GM19193 (cell line): ENCODE measurements around the gene RIPPLY3.

Experiments used
- POLR2A ChIP-seq: IDR thresholded peaks from 4 replicates; pipeline ENCODE4 v1.6.1; 2011; ENCODE audit not compliant: insufficient read depth, insufficient read length; ENCODE audit errors: extremely low read depth

RIPPLY3 gene

GRCh38 chr21:36992671-36993070, 13.8 kb upstream of the RIPPLY3 start:
- TF ChIP-seq POLR2A: no peak

DNA sequence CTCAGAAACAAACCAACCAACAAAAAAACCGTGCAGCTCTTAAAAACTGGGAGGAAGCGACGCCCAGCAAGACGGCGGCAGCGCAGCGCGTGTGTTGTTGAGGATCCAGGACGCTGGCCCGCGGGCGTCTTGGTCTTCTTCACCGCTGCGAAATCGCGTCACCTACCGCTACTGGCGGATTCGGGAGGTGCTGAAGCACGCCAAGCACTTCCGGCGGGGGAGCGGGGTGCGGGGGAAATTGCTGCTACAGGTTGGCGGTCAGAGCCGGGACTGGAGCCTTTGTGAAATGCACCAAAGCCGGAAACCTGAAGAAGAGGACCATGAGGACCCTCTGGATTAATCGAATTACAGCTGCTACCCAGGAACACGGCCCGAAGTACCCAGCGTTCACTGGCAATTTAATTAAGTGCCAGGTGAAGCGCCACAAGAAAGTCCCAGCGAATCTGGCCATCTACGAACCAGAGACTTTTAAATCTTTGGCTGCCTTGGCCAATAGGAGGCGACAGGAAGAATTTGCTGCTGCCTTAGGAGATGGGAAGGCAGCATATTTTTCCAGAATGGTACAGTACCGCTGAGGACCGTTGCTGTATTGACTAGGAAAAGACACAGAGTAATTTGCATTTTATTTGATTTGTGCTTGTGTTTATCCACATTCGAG, 11.9 kb upstream of the RIPPLY3 start:
- no peak for TF ChIP-seq POLR2A

DNA sequence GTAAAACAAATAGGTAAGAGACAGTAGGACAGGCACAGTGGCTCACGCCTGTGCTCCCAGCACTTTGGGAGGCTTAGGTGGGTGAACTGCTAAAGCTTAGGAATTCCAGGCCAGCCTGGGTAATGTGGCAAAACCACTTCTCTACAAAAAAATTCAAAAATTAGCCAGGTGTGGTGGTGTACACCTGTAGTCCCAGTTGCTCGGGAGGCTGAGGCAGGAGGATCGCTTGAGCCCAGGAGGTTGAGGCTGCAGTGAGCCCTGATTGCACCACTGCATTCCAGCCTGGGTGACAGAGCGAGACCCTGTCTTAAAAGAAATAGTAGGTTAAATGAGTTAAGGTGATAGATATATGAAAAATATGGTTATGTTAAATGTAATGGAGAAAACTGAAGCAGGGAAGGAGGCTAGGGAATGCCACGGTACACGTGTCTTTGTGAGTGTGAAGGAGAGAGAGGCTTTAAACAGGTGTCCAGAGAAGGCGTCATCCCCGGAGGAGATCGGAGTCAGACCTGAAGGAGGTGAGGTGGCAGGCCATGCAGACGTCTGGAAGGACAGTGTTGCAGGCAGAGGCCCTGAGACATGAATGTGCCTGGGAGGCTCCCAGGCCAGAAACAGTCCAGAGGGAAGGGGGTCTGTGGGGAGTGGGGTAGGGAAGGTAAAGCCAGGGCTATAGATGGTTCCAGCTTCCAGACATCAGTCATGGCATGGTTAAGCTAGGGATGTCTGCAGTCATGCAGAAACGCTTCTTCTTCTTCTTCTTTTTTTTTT, 7.2 kb upstream of the RIPPLY3 start:
- TF ChIP-seq POLR2A: no peak

- no peak for TF ChIP-seq POLR2A
Observed at GRCh38 chr21:37000381-37000780, 6.1 kb upstream of the RIPPLY3 start.

- TF ChIP-seq POLR2A: no peak
Observed at GRCh38 chr21:37001441-37001840, 5.1 kb upstream of the RIPPLY3 start.

GRCh38 chr21:37005548-37006485, 685 bp upstream of the RIPPLY3 start:
- no peak for TF ChIP-seq POLR2A

DNA sequence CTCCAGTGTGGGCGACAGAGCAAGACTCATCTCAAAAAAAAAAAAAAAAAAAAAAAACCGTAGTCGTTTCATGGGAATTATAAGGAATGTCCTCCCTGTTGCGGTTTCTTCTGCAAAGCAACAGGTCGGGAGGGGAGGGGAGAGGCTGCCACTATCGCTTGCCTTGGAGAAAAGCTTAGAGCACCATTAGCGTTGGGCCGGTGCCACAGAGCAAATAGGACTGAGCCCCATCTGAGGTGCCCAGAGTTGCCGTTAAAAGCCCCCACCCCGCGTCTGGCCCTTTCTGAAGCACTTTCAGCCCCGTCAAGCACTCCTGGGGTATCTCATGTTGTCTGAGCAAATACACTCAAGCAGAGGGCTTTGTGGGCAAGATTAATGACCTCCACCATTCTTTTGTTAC, 2.2 kb downstream of the RIPPLY3 start:
- no peak for TF ChIP-seq POLR2A

GRCh38 chr21:37009740-37010341, 3.3 kb downstream of the RIPPLY3 start:
- TF ChIP-seq POLR2A: no peak

DNA sequence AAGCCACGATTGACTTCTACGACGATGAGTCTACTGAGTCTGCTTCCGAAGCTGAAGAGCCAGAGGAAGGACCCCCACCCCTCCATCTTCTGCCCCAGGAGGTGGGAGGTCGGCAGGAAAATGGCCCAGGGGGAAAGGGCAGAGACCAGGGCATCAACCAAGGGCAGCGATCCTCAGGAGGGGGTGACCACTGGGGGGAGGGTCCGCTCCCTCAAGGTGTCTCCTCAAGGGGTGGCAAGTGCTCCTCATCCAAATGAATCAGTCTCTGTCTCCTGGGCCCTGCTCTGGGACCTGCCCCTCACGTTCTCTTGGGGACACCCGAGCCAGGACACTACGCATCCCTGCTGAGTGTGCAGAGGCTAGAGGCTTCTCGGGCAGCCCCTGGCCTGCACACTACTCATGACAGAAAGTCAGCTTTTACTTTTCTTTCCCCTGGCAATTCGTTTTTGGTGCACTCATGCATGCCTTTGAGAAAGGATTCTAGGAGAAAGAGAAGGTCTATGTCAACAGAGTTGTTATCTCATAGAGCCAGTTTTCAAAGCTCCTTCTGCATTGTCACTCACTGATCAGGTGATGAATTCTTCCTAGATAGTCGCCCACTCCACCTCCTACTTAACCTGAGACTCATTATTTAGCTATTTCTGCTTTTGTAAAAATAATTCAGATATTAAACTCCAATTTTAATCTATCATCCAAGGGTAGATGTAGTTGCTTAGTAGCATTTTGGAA, 11.6 kb downstream of the RIPPLY3 start:
- TF ChIP-seq POLR2A: no peak

DNA sequence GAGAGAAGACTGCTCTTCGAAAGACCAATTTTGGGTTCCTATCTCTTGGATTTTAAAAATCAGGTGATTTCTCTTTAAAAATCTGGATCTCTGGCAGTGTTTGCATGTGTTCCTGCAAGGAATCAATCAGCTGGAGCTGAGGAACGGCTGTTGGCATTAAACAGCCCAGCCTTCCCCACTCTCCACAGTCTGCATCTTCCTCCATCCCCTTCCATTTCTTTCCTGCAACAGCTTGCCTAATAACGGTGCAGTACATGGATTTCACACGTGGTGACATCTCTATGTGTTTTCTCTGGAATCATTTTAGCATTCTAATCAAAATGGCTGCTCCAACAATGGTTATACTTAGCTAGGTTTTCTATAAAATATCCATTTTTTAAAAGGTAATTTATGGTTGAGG, 20.0 kb downstream of the RIPPLY3 start:
- TF ChIP-seq POLR2A: no peak

- no peak for TF ChIP-seq POLR2A
Observed at GRCh38 chr21:37028570-37028969, 22.1 kb downstream of the RIPPLY3 start.

GRCh38 chr21:37030864-37031263, 24.4 kb downstream of the RIPPLY3 start:
- no peak for TF ChIP-seq POLR2A

DNA sequence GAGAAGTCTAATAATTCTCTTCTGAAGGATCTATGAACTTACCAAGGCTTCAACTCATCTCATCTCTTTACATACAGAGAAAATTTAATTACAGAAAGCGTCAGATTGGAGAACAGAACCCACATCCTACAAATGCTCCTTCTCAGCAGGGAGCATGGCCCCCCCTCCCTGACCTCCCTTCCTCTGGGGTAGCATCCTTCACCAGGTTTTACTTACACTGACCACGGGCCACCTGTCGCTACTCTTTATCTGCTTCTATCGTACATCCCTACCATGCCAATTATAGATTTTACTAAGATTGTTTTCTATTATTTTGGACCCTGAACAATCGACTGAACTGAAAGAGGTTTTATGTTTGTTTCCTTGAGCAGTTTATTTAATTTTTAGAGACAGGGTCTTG, 25.8 kb downstream of the RIPPLY3 start:
- TF ChIP-seq POLR2A: no peak

DNA sequence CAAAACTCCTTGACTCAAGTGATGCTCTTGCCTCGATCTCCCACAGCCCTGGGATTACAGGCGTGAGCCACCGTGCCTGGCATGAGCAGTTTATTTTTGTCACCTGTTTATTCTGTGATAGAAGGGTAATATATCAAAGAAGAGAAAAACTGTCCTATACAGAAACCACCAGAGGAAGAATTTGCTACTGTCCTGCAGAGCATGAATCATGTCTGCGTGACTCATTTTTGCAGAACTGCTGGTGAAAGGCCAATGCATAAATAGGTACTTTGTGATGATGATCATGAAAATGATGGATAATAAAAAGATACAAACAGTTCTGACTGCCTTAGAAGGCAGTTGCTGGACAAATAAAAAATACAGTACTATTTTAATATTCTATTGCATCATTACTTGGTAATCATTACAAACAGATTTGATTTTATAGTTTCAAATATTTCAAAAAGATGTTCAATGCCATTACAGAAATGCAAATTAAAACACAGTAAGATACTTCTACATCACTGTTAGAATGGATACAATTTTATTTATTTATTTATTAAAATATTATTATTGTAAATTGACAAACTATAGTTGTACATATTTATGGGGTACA, 26.5 kb downstream of the RIPPLY3 start:
- no peak for TF ChIP-seq POLR2A
